ENCODE measurements around the gene UBE2H. TPM values are rescaled to one million over a fixed set of nuclear protein-coding genes. Genes with fewer than 3 reads are reported as not detected.

UBE2H gene
- total RNA-seq, 4 donors from 2014 or later, result 49.5 to 90.9 (median 57.1) TPM

GRCh38 chr7:129955993-129956543, 3.3 kb upstream of the UBE2H start:
- Histone ChIP-seq H3K27me3 (no peaks in the 10 kb centered on the region), H3K27ac (no peak overlapping the region), H3K9me3 (no peaks in the 10 kb centered on the region), H3K4me3 (no peak overlapping the region), H3K36me3 (no peaks in the 10 kb centered on the region), H3K4me1 (peaks cover 21% of the 10 kb centered on the region)
- TF ChIP-seq POLR2A (IDR thresholded peaks at IDR 0.05), result no peak
- no peak for TF ChIP-seq POLR2AphosphoS5 (IDR thresholded peaks at IDR 0.05)
- TF ChIP-seq EP300 (IDR thresholded peaks at IDR 0.05), result no peak
- no peak for TF ChIP-seq CTCF (IDR thresholded peaks at IDR 0.05)
- DNase-seq (ENCODE audit: low spot score in 2 of 2), result peak in 1 of 2 donors; percentile 7
- WGBS, result 75% methylated on average over 8 of the region's 8 CpGs

GRCh38 chr7:129952086-129952652, 591 bp downstream of the UBE2H start:
- under 1% methylated on average over 22 of the region's 43 CpGs for WGBS
- peak in 1 of 2 donors; percentile 69 for DNase-seq (ENCODE audit: low spot score in 2 of 2)
- Histone ChIP-seq H3K4me3 (peak overlapping the region; percentile 96), H3K9me3 (no peaks in the 10 kb centered on the region), H3K36me3 (no peaks in the 10 kb centered on the region), H3K4me1 (peaks cover 48% of the 10 kb centered on the region), H3K27me3 (no peaks in the 10 kb centered on the region), H3K27ac (peak overlapping the region; percentile 97)
- TF ChIP-seq CTCF (IDR thresholded peaks at IDR 0.05) (no peak), POLR2A (IDR thresholded peaks at IDR 0.05) (no peak), POLR2AphosphoS5 (IDR thresholded peaks at IDR 0.05) (no peak), EP300 (IDR thresholded peaks at IDR 0.05) (no peak)

GRCh38 chr7:129951226-129952085, 1.3 kb downstream of the UBE2H start:
- peak in 1 of 2 donors; percentile 60 for DNase-seq (ENCODE audit: low spot score in 2 of 2)
- peak overlapping the region; percentile 97 for H3K27ac ChIP-seq
- peak overlapping the region; percentile 96 for H3K4me3 ChIP-seq
- no peaks in the 10 kb centered on the region for H3K9me3 ChIP-seq
- no peaks in the 10 kb centered on the region for H3K36me3 ChIP-seq
- 0% methylated on average over 8 of the region's 8 CpGs for WGBS
- TF ChIP-seq EP300 (IDR thresholded peaks at IDR 0.05) (no peak), POLR2AphosphoS5 (IDR thresholded peaks at IDR 0.05) (no peak), POLR2A (IDR thresholded peaks at IDR 0.05) (no peak), CTCF (IDR thresholded peaks at IDR 0.05) (no peak)
- peaks cover 53% of the 10 kb centered on the region for H3K4me1 ChIP-seq
- no peaks in the 10 kb centered on the region for H3K27me3 ChIP-seq

GRCh38 chr7:129950933-129951225, 1.9 kb downstream of the UBE2H start:
- DNase-seq (ENCODE audit: low spot score in 2 of 2), result no peak
- no peak for TF ChIP-seq POLR2AphosphoS5 (IDR thresholded peaks at IDR 0.05)
- no peak for TF ChIP-seq CTCF (IDR thresholded peaks at IDR 0.05)
- TF ChIP-seq POLR2A (IDR thresholded peaks at IDR 0.05), result no peak
- TF ChIP-seq EP300 (IDR thresholded peaks at IDR 0.05), result no peak
- Histone ChIP-seq H3K4me1 (peaks cover 53% of the 10 kb centered on the region), H3K36me3 (no peaks in the 10 kb centered on the region), H3K27ac (peak overlapping the region; percentile 97), H3K9me3 (no peaks in the 10 kb centered on the region), H3K27me3 (no peaks in the 10 kb centered on the region), H3K4me3 (peak overlapping the region; percentile 96)
- 24% methylated on average over 1 of the region's 1 CpG for WGBS
